NAMALWA (cell line): Measurements from ENCODE around the gene MRPS16.

ENCODE experiments used
- DNase-seq: peaks from one replicate; pipeline ENCODE4 v3.0.0-alpha.2; 2015; ENCODE audit warnings: low spot score

Gene MRPS16

DNA sequence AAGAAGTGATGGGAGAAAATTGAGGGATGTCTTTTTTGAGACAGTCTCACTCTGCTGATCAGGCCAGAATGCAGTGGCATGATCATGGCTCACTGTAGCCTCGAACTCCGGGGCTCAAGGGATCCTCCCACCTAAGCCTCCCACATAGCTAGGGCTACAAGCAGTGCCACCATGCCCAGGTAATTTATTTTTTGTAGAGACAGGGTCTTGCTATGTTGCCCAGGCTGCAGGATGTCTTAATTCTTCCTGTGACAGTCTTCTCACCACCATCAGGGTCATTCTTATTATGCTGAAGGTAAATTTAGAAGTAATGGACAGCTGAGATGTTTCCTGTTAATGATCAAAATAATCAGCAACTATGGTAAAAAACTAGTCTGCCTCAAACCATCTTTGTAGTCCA lies 12.5 kb downstream of the MRPS16 start:
- no peak for DNase-seq

GRCh38 chr10:73238990-73239566 lies 13.4 kb downstream of the MRPS16 start:
- no peak for DNase-seq

DNA sequence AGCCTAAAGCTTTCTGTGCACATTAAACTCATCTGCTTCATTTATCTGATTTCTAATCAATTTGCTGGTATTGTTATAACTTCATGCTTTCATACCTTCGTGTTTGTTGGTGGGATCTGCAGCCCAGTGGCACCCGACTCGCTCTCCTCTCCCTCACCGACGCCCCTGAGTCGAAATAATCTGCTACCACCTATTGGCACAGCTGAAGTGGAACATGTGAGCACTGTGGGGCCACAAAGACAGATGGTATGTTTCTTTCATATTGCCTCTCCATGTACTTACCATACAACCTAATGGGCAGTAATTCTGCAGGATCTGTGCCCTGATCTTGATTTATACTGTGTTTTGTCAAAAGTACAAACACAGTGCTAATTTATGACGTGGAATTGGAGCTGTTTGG lies 17.7 kb downstream of the MRPS16 start:
- no peak for DNase-seq

- no peak for DNase-seq
These were observed 18.6 kb downstream of the MRPS16 start for GRCh38 chr10:73233883-73234282.

DNA sequence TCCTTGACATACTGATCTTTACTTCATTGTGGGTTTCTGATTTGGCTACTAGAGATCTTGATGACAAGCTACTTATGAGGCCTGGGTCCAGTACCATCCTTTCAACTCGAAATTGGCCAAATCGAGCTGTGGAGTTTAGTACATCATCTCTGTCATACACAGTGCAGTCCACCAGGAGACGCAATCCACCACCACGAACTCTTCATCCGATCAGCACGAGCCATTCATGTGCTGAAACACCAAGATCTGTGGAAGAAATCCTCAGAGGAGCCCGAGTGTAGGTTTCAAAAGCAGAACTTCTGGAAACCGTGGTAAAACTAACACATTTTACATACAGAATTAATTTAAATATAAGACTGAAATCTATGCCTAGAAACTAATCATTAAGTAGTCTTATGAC lies 19.6 kb downstream of the MRPS16 start:
- peak; percentile 8 for DNase-seq

DNA sequence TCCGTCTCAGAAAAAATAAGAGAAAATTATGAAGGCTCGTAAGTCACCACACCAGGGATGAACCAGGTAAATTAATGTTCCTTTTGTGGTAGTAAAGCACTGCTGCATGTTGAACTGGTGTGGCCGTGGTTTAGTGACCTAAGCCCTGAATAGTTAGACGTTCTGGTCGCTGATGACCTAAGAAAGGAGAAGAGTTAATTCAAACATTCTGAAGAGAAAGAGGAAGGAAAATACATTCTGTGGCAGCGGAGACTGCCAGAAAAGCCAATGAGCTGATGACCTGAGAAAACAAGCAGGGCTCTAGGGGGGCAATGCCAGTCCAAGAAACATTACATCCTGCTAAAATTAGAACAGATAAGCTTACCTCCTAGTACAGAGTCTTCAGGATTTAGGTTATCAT lies 22.9 kb downstream of the MRPS16 start:
- no peak for DNase-seq

- DNase-seq, result no peak
These were observed 24.2 kb downstream of the MRPS16 start for GRCh38 chr10:73228247-73228646.

GRCh38 chr10:73226663-73227062 lies 25.8 kb downstream of the MRPS16 start:
- DNase-seq, result no peak

DNA sequence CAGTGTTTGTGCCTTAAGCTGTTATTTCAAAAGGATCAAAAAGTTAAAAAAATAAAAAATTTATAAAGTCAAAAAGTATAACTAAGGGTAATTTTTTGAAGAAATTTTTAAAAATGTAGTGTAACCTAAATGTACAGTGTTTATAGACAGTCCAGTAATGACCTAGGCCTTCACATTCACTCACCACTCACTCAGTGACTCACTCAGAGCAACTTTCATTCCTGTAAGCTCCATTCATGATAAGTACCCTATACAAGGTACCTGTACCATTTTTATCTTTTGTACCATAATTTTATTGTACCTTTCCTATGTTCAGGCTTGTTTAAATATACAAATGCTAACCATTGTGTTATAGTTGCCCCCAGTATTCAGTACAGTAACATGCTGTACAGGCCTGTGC lies 26.9 kb downstream of the MRPS16 start:
- no peak for DNase-seq

- DNase-seq, result no peak
These were observed 31.5 kb downstream of the MRPS16 start for GRCh38 chr10:73220989-73221388.

DNA sequence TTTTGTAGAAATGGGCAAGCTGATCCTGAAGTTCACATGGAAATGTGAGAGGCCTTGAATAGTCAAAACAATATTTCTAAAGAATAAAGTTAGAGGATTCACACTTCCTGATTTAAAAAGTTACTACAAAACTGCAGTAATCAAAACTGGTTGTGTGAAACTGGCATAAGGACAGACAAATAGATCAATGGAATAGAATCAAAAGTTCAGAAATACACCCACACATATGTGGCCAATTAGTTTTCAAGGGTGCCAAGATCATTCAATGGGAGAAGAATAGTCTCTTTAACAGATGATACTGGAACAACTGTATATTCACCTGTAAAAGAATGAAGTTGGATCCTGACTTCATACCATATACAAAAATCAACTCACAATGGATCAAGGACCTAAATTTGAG lies 33.1 kb downstream of the MRPS16 start:
- DNase-seq, result no peak

DNA sequence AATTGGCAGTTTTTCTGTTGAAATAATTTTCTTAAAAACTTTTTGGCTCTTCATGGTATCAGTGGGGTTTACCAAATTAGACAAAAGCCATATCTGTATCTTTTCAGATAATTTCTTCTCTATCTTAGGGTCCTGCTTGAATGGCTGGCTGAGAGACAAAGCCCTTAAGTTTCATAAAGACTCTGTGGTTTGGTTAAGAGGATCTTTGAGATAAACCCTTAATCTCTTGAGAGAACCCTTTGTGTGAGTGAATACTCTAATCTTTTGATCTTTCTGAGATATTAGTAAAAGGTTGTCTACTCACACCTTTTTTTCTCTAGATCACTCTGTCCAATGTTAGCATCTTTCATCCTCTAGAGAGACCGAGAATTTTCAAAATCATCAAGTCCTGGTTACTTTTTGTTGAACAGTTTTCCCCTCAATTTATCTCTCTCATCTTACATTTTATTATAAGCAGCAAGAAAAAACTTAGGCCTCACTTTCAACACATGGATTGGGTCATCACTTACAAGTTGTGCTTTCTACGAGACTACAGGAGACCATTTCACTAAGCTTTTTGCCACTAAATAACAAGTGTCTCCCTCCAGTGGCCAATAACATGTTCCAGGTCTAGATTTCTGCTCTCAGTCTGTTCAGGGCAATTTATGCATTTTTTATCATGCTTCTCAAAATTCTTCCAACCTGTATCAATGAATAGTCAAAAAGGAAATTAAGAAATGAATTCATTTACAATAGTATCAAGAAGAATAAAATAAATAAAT lies 33.8 kb downstream of the MRPS16 start:
- DNase-seq, result peak; percentile 43

- no peak for DNase-seq
These were observed 34.8 kb downstream of the MRPS16 start for GRCh38 chr10:73217628-73218027.

- no peak for DNase-seq
These were observed 36.7 kb downstream of the MRPS16 start for GRCh38 chr10:73215749-73216148.

- no peak for DNase-seq
These were observed 41.2 kb downstream of the MRPS16 start for GRCh38 chr10:73211106-73211811.

DNA sequence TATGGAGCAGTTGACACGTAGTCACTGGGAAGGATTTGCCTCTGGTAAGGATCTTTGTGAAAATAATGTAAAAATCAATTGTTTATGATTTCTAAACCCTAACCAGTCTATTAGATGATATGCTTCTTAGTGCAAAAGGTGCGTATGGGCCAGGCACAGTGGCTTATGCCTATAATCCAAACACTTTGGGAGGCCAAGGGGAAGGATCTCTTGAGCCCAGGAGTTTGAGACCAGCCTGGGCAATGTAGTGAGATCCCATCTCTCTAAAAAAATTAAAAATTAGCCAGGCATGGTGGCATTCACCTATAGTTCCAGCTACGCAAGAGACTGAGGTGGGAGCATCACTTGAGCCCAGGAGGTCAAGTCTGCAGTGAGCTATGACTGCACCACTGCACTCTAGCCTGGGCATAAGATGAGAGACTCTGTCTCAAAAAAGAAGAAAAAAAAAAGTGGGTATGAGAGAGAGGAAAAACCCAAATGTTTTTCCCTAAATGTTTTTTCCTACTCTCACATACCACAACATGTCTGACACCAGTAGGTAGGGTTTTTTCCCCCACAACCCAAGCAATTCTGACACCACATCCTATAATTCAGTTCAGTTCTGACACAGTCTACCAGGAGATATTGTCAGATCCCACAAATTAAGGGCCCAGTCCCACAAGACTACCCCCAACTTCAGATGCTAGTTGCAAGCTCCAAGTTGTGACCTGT lies 41.9 kb downstream of the MRPS16 start:
- no peak for DNase-seq

DNA sequence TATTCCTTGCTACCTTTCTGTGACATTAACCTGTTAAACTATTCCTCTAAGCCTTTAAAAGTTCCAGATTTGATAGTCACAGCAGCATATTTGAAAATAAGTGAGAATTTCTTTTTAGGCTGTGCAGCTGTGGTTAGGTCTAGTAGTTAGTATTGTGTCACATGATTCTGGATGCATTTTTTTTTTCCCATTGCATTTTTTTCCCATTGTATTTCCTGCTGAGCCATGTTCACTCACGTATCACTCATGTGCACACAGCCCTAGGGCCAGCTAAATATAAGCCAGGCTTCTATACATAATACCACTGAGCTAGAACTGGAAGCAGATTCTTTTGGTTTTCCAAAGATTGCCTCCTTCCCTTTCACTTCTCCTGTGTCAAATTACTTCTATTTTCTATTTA lies 42.7 kb downstream of the MRPS16 start:
- no peak for DNase-seq

DNA sequence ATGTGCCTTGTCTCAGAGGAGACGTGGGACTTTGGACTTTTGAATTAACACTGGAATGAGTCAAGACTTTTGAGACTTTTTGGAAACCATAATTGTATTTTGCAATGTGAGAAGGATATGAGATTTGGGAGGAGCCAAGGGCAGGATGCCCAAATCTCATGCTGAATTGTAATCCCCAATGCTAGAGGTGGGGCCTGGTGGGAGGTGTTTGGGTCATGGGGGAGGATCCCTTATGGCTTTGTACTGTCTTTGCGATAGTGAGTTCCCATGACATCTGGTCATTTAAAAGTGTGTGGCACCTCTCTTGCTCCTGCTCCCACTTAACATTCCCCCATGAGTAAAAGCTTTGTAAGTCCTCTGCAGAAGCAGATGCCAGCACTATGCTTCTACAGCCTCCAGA lies 44.6 kb downstream of the MRPS16 start:
- DNase-seq, result no peak

- no peak for DNase-seq
These were observed 46.1 kb downstream of the MRPS16 start for GRCh38 chr10:73206385-73206784.

DNA sequence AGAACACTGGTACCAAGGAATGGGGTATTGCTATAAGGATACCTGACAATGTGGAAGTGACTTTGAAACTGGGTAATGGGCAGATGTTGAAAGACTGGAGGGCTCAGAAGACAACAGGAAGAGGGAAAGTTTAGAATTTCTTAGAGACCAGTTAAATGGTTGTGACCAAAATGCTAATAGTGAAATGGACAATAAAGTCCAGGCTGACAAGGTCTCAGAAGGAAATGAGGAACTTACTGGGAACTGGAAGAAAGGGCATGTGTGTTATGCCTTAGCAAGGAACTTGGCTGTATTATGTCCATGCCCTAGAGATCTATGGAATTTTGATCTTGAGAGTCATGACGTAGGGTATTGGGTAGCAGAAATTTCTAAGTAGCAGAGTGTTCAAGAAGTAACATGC lies 46.6 kb downstream of the MRPS16 start:
- no peak for DNase-seq

DNA sequence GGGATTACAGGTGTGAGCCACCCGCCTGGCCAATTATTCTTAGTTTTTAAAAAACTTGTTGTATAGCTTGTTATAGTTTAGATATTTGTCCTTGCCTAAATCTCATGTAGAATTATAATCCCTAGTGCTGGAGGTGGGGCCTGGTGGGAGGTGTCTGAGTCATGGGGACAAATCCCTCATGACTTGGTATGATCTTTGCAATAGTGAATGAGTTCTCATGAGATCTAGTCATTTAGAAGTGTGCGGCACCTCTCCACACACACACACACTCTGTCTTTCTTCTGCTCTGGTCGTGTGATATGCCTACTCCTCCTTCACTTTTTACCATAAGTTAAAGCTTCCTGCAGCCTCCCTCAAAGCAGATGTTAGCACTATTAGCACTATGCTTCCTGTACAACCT lies 47.4 kb downstream of the MRPS16 start:
- no peak for DNase-seq
